HG03196 (cell line): ENCODE results near the gene RNASEH1.
"Not testable (repeated sequence)": the region's sequence is repeated elsewhere in the genome, so short reads cannot be mapped to it uniquely, and the experiment has no call there.

Experiments used
- ATAC-seq: cut with Tn5 transposase; IDR thresholded peaks from one replicate; pipeline ENCODE4 v1.9.1; 2021; ENCODE audit not compliant: unreplicated experiment

Gene RNASEH1

GRCh38 chr2:3522961-3523421, 35.1 kb downstream of the RNASEH1 start:
- ATAC-seq: no peak

- ATAC-seq: no peak
Observed at GRCh38 chr2:3520591-3520990, 37.5 kb downstream of the RNASEH1 start.

GRCh38 chr2:3519255-3520205, 38.6 kb downstream of the RNASEH1 start, which contains the start of gene ADI1:
TSS of gene ADI1 (minus strand) at chr2:3519531. CDS start at chr2:3519487, 44 bp downstream.
- peak; percentile 68 for ATAC-seq

GRCh38 chr2:3518496-3519254, 39.5 kb downstream of the RNASEH1 start:
- ATAC-seq: peak; percentile 84

- ATAC-seq: no peak
Observed at GRCh38 chr2:3517948-3518495, 40.1 kb downstream of the RNASEH1 start.

- ATAC-seq: no peak
Observed at GRCh38 chr2:3516831-3517230, 41.3 kb downstream of the RNASEH1 start.

- ATAC-seq: not testable (repeated sequence)
Observed at GRCh38 chr2:3515438-3515837, 42.7 kb downstream of the RNASEH1 start.

- no peak for ATAC-seq
Observed at GRCh38 chr2:3513026-3513810, 44.9 kb downstream of the RNASEH1 start.

GRCh38 chr2:3512086-3512485, 46.0 kb downstream of the RNASEH1 start:
- no peak for ATAC-seq

GRCh38 chr2:3505771-3506170, 52.4 kb downstream of the RNASEH1 start:
- ATAC-seq: no peak

- ATAC-seq: no peak
Observed at GRCh38 chr2:3504741-3505140, 53.4 kb downstream of the RNASEH1 start.

GRCh38 chr2:3503483-3503882, 54.6 kb downstream of the RNASEH1 start:
- no peak for ATAC-seq

- no peak for ATAC-seq
Observed at GRCh38 chr2:3503046-3503445, 55.1 kb downstream of the RNASEH1 start.

GRCh38 chr2:3500326-3500899, 57.7 kb downstream of the RNASEH1 start:
- ATAC-seq: no peak

GRCh38 chr2:3498783-3499394, 59.2 kb downstream of the RNASEH1 start:
- no peak for ATAC-seq

GRCh38 chr2:3496708-3497080, 61.4 kb downstream of the RNASEH1 start:
- ATAC-seq: not testable (repeated sequence)
